HEK293 (cell line): ENCODE results near the gene MYOG.

Experiments used
- CTCF ChIP-seq: fragments of 450-650 bp; formaldehyde crosslinking; IDR thresholded peaks from 2 replicates; pipeline ENCODE4 v1.5.1; 2016; ENCODE audit warnings: missing biosample characterization, missing genetic modification characterization
- TCF7L2 ChIP-seq: IDR thresholded peaks from 2 replicates; pipeline ENCODE4 v1.6.1; 2011; ENCODE audit warnings: low read depth, mild to moderate bottlenecking, inconsistent platforms, low read length, moderate library complexity, borderline replicate concordance
- ZNF274 ChIP-seq, 2 experiments: fragments of 200-500 bp in 1 of 2; fragments of 450-650 bp in 1 of 2; sonication (Bioruptor generic) in 1 of 2; formaldehyde crosslinking in 1 of 2; IDR thresholded peaks; 2 replicates each; pipeline versions ENCODE4 v1.5.1 to v1.6.1; 2014 to 2016; ENCODE audit warnings: borderline replicate concordance in 1 of 2, inconsistent platforms in 1 of 2, low read length in 1 of 2, missing biosample characterization in 1 of 2, missing genetic modification characterization in 1 of 2
- ZNF335 ChIP-seq: fragments of 450-650 bp; formaldehyde crosslinking; conservative IDR thresholded peaks from 2 replicates; pipeline ENCODE4 v1.5.1; 2016; ENCODE audit warnings: missing biosample characterization, missing genetic modification characterization
- ZNF350 ChIP-seq: fragments of 450-650 bp; formaldehyde crosslinking; IDR thresholded peaks from 2 replicates; pipeline ENCODE4 v1.5.0; 2017; ENCODE audit warnings: missing biosample characterization, mild to moderate bottlenecking, missing genetic modification characterization

GRCh38 chr1:203113308-203113707, 27.5 kb upstream of the MYOG start:
- no peak for TF ChIP-seq CTCF
- TF ChIP-seq ZNF350 (tag by site-specific recombination): no peak
- no peak for TF ChIP-seq TCF7L2
- no peak for TF ChIP-seq ZNF335 (tag by site-specific recombination)
- TF ChIP-seq ZNF274 (IDR thresholded peaks at IDR 0.05; ENCODE audit: low read length): no peak
- TF ChIP-seq ZNF274 (tag by site-specific recombination; IDR thresholded peaks at IDR 0.05; ENCODE audit: borderline replicate concordance): no peak
